ENCODE measurements around the gene ZFP28.

The ZFP28 gene

DNA sequence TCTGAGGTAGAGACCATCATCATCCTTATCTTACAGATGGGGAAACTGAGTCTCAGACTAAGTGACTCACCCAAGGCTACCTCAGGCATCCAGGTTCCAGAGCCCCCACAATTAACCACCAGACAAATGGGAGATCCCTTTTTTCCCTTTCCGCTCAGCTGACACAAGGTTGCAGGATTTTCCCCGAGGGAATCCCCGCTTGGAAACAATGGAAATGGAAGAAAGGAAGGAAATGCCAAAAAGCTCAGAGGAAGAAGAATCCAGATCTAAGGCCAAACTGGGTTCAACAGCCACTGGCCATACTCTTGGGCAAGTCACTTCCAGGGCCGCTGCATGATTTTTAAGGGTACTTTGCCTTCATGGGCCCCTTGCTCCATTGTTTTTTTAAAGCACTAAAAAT is 57.9 kb downstream of the ZFP28 start:
- DNase-seq (ENCODE audit: low spot score): no peak

GRCh38 chr19:56597696-56598095 is 58.9 kb downstream of the ZFP28 start:
- DNase-seq (ENCODE audit: low spot score): no peak

- no peak for DNase-seq (ENCODE audit: low spot score)
These were observed 62.6 kb downstream of the ZFP28 start for GRCh38 chr19:56601375-56601774.

- no peak for DNase-seq (ENCODE audit: low spot score)
These were observed 65.1 kb downstream of the ZFP28 start for GRCh38 chr19:56603829-56604228.

All from hematopoietic multipotent progenitor cell treated with erythropoietin and hydrocortisone succinate and interleukin-3 and kit ligand, for 15 days (in vitro differentiated cells).